Epithelial cell of esophagus (primary cell): ENCODE results near the gene ULBP2.
A peak's percentile ranks its signal among the peaks of the same experiment; 100 is the strongest.
"Not testable (repeated sequence)": the region's sequence is repeated elsewhere in the genome, so short reads cannot be mapped to it uniquely, and the experiment has no call there.

Experiments
- DNase-seq: peaks from one replicate; pipeline ENCODE4 v3.0.0; 2010; ENCODE audit warnings: low read depth
- H3K4me3 ChIP-seq: 2 replicates; pipeline ENCODE4 v1.5.1; 2011; ENCODE audit warnings: mild to moderate bottlenecking, low read length, control low read depth
- CTCF ChIP-seq: IDR thresholded peaks from 2 replicates; pipeline ENCODE4 v1.5.1; 2011; ENCODE audit warnings: low read depth, mild to moderate bottlenecking, low read length, control low read depth, inconsistent platforms; ENCODE audit not compliant: insufficient read depth; ENCODE audit errors: missing control alignments

Gene ULBP2

GRCh38 chr6:149939356-149939648 lies 2.5 kb upstream of the ULBP2 start:
- H3K4me3 ChIP-seq: no peak overlapping the region

GRCh38 chr6:149939909-149940671 lies 1.7 kb upstream of the ULBP2 start:
- no peak for TF ChIP-seq CTCF
- no peak for DNase-seq
- no peak overlapping the region for H3K4me3 ChIP-seq

More at GRCh38 chr6:149939356-149939648, 2.5 kb upstream of the ULBP2 start:
- no peak for TF ChIP-seq CTCF
- no peak for DNase-seq

GRCh38 chr6:149940672-149940982 lies 1.2 kb upstream of the ULBP2 start:
- no peak overlapping the region for H3K4me3 ChIP-seq
- no peak for TF ChIP-seq CTCF
- DNase-seq: no peak

- peak overlapping the region; percentile 70 for H3K4me3 ChIP-seq
- TF ChIP-seq CTCF: no peak
- no peak for DNase-seq
Measured at GRCh38 chr6:149942461-149942829, 631 bp downstream of the ULBP2 start.

GRCh38 chr6:149943321-149943720 lies 1.5 kb downstream of the ULBP2 start:
- DNase-seq, H3K4me3 ChIP-seq: not testable (repeated sequence)

GRCh38 chr6:149945276-149945675 lies 3.5 kb downstream of the ULBP2 start:
- not testable (repeated sequence) for H3K4me3 ChIP-seq, DNase-seq

GRCh38 chr6:149946631-149947030 lies 4.8 kb downstream of the ULBP2 start:
- not testable (repeated sequence) for H3K4me3 ChIP-seq, DNase-seq

GRCh38 chr6:149947533-149947932 lies 5.7 kb downstream of the ULBP2 start:
- H3K4me3 ChIP-seq, DNase-seq: not testable (repeated sequence)

GRCh38 chr6:149948011-149948410 lies 6.2 kb downstream of the ULBP2 start:
- TF ChIP-seq CTCF: no peak
- no peak overlapping the region for H3K4me3 ChIP-seq
- no peak for DNase-seq
